ENCODE measurements around the gene IFT74. TPM values are rescaled to one million over a fixed set of nuclear protein-coding genes. Genes with fewer than 3 reads are reported as not detected.

Gene IFT74
- total and polyA plus RNA-seq, 2 of the 13 experiments (the other 11 are each of a cell fraction or from before 2014, with no cell fraction given): 4.2 to 12.3 TPM

- TF ChIP-seq, protein P1, sequence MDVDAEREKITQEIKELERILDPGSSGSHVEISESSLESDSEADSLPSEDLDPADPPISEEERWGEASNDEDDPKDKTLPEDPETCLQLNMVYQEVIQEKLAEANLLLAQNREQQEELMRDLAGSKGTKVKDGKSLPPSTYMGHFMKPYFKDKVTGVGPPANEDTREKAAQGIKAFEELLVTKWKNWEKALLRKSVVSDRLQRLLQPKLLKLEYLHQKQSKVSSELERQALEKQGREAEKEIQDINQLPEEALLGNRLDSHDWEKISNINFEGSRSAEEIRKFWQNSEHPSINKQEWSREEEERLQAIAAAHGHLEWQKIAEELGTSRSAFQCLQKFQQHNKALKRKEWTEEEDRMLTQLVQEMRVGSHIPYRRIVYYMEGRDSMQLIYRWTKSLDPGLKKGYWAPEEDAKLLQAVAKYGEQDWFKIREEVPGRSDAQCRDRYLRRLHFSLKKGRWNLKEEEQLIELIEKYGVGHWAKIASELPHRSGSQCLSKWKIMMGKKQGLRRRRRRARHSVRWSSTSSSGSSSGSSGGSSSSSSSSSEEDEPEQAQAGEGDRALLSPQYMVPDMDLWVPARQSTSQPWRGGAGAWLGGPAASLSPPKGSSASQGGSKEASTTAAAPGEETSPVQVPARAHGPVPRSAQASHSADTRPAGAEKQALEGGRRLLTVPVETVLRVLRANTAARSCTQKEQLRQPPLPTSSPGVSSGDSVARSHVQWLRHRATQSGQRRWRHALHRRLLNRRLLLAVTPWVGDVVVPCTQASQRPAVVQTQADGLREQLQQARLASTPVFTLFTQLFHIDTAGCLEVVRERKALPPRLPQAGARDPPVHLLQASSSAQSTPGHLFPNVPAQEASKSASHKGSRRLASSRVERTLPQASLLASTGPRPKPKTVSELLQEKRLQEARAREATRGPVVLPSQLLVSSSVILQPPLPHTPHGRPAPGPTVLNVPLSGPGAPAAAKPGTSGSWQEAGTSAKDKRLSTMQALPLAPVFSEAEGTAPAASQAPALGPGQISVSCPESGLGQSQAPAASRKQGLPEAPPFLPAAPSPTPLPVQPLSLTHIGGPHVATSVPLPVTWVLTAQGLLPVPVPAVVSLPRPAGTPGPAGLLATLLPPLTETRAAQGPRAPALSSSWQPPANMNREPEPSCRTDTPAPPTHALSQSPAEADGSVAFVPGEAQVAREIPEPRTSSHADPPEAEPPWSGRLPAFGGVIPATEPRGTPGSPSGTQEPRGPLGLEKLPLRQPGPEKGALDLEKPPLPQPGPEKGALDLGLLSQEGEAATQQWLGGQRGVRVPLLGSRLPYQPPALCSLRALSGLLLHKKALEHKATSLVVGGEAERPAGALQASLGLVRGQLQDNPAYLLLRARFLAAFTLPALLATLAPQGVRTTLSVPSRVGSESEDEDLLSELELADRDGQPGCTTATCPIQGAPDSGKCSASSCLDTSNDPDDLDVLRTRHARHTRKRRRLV (CRISPR knock-in tag; IDR thresholded peaks at IDR 0.05): no peak
- TF ChIP-seq, protein P2, sequence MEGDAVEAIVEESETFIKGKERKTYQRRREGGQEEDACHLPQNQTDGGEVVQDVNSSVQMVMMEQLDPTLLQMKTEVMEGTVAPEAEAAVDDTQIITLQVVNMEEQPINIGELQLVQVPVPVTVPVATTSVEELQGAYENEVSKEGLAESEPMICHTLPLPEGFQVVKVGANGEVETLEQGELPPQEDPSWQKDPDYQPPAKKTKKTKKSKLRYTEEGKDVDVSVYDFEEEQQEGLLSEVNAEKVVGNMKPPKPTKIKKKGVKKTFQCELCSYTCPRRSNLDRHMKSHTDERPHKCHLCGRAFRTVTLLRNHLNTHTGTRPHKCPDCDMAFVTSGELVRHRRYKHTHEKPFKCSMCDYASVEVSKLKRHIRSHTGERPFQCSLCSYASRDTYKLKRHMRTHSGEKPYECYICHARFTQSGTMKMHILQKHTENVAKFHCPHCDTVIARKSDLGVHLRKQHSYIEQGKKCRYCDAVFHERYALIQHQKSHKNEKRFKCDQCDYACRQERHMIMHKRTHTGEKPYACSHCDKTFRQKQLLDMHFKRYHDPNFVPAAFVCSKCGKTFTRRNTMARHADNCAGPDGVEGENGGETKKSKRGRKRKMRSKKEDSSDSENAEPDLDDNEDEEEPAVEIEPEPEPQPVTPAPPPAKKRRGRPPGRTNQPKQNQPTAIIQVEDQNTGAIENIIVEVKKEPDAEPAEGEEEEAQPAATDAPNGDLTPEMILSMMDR (CRISPR knock-in tag; IDR thresholded peaks at IDR 0.05): peak; percentile 66
Observed at GRCh38 chr9:26975728-26976707, 19.8 kb downstream of the IFT74 start (continued).

- no peaks in the 10 kb centered on the region for H3K4me1 ChIP-seq (ENCODE audit: insufficient read depth, low read length)
- H3K4me2 ChIP-seq (ENCODE audit: low read depth, low read length): no peak overlapping the region
- no TSS peak for BruUV-seq (replicated peaks)
- ChIA-PET POLR2A (no interaction called here), CTCF (ENCODE audit: low intra/inter-chr PET ratio, low total read pairs) (no interaction called here)
- no peak for DNase-seq (ENCODE audit: low spot score)
- intact Hi-C loops (cut with micrococcal nuclease; ENCODE audit: unreplicated experiment): no loop called here
- no peaks in the 10 kb centered on the region for H4K20me1 ChIP-seq (ENCODE audit: insufficient read depth, low read length)
- no peak overlapping the region for H3K27ac ChIP-seq (ENCODE audit: extremely low read length, insufficient read depth, low read length)
- no peak overlapping the region for H3K9ac ChIP-seq (ENCODE audit: insufficient read depth, low read depth, low read length)
- in situ Hi-C loops (cut with HindIII; ENCODE audit: extremely low pct_ligation_motif_present, low pct_unique_long_range_greater_than_20kb): no loop called here
- peaks cover 0 to 14% of the 10 kb centered on the region in 2 experiments; a peak in 3 of 5 replicates for H3K36me3 ChIP-seq (replicated peaks in 1 of 2; ENCODE audit: control insufficient read depth in 1 of 2, insufficient read depth in 2 of 2, low read length in 2 of 2)
- H3K27me3 ChIP-seq (ENCODE audit: control insufficient read depth in 1 of 2, insufficient read depth in 2 of 2, low read length in 2 of 2): no peaks in the 10 kb centered on the region
- TF ChIP-seq ZFP90 (CRISPR knock-in tag; IDR thresholded peaks at IDR 0.05; ENCODE audit: borderline replicate concordance) (no peak), ZNF557 (CRISPR knock-in tag; IDR thresholded peaks at IDR 0.05) (no peak), SYNCRIP (IDR thresholded peaks at IDR 0.05; ENCODE audit: insufficient read depth, low read depth, low read length) (no peak), DZIP1 (CRISPR knock-in tag; IDR thresholded peaks at IDR 0.05) (no peak), ZNF501 (CRISPR knock-in tag; IDR thresholded peaks at IDR 0.05) (no peak)
- H3K4me3 ChIP-seq (replicated peaks in 1 of 3; ENCODE audit: insufficient read depth in 1 of 3, low read depth in 2 of 3, low read length in 3 of 3): no peak overlapping the region
- WGBS (ENCODE audit: low lambda C conversion rate): 43% methylated on average over 1 of the region's 1 CpG
- no peak overlapping the region for H2AFZ ChIP-seq (ENCODE audit: low read length)
- FAIRE-seq: no peak
- no peaks in the 10 kb centered on the region for H3K9me3 ChIP-seq (ENCODE audit: low read length)
- ATAC-seq: no peak
- H3K79me2 ChIP-seq (ENCODE audit: insufficient read depth, low read length): no peaks in the 10 kb centered on the region
Observed at GRCh38 chr9:26983340-26983739, 27.1 kb downstream of the IFT74 start.

Measured in HepG2 (cell line).